HS-5 (cell line): ENCODE results near the gene ZDHHC20.
"Not testable (repeated sequence)": the region's sequence is repeated elsewhere in the genome, so short reads cannot be mapped to it uniquely, and the experiment has no call there.

Experiments
- DNase-seq: peaks from one replicate; pipeline ENCODE4 v3.0.0-alpha.2; 2012; ENCODE audit warnings: low read depth

Gene ZDHHC20

DNA sequence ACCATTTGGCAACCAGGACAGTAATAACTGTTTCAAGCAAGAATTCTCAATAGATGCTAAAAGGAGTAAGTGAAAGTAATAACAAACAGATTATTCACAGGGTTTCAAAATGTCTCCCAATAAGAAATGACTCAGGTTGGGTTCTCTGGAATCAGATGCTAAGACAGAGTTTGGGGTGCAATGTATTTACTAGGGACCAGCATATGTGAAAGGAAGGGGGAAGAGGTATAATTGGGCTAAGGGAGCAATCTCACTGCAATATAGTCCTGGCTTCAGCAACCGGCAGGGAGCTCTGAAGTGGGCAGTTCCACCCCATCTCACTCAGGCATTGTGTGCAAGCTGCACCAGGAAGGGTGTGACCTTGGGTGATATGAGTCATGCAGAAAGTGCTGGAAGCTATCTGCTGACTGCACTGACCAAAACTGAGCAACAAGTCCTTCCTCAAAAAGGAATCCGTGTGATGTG lies 23.4 kb downstream of the ZDHHC20 start:
- no peak for DNase-seq

DNA sequence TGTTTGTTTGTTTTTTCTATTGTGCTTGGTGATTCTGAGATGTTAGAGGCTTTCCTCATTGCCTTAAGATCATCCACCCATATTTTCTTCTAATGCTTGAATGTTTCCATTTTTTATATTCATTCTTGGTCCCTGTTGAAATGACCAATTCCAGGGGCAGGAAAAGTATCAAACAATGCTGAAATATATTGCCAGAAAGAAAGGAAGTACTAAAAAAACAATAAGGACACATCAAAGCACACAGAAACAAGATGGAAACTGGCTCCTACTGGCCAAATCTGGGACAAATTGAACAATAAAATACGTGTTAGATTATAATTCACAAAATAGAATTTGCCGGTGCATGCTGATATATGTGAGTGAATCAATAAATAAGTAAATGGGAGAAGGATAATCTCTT lies 23.9 kb downstream of the ZDHHC20 start:
- DNase-seq: no peak

DNA sequence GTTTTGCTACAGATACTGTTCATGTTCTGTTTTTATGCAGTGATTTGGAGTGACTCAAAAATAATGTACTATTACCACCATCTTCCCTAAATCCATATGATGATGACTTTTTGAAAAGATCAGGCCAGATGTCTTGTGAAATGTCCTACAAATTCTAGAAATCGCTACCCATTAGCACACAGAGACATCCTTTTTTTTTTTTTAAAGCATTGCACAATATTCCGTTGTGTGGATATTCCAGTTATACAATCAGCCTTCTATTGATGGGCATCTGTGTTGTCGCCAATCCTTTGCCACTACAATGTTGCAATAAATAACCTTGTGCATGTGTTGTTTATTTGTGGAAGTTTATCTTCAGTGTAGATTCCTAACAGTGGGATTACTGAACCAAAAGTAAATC lies 24.5 kb downstream of the ZDHHC20 start:
- no peak for DNase-seq

DNA sequence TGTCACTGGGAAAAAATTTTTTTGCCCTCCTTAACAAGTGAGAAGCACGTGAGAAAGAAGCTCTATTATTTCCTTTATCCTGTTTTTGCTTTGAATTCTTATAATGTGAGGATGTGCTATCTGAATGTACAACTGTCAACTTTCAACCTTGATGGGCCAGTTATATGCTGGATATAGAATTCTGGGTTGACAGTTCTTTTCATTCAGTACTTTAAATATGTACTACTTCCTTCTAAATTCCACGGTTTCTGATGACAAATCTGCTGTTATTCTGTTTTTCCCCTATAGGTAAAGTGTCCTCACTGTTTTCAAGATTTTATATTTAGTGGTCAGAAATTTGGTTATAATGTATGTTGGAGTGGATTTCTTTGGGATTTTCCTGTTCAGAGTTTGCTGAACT lies 29.9 kb downstream of the ZDHHC20 start:
- no peak for DNase-seq

DNA sequence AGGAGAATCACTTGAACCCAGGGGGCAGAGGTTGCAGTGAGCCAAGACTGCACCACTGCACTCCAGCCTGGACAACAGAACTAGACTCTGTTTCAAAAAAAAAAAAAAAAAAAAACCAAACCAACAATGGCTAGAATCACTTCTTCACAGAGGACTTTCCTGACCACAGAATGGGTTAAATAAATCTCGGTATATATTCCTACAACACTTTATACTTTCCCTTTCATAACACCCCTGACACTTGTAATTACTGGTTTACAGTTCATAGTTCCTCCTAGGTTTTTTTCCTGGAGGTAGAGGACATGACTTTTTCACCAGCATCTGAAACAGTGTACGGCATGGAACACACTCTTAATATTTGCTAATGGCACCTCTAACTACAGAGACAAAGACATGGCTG lies 31.4 kb downstream of the ZDHHC20 start:
- DNase-seq: no peak

DNA sequence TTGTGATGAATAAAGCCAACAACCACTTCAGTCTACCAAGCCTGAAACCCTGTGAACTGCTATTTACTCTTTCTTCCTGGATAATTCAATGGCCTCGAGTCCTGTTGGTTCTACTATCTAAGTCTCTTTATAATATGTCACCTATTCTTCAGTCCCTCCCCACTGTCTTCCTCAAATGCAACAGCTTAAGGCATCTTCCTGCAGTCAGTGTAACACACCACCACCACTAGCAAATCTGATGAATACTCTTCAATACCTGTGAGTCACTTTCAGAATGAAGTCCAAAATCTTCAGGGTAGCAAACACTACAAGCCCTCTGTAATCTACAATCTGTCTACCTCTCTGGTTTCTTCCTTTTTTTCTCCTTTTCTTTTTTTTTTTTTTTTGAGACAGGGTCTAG lies 32.9 kb downstream of the ZDHHC20 start:
- DNase-seq: no peak

DNA sequence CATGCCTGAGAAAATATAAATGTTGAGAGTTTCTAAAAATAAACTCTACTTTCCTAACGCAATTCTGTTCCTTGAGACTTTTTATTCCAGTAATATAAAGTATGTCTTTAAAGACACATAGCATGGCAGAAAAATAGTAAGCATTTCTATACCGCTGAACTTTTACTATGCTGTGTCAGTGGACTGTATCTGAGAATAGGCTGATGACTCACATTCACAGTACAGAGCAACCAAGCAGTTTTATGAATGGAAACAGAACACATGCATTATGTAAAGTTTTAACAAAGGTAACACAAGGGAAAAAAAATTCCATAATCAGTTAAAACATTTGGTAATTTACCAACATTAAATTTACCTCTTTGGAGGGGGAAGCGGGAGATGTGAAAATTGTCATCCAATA lies 38.4 kb downstream of the ZDHHC20 start:
- no peak for DNase-seq

DNA sequence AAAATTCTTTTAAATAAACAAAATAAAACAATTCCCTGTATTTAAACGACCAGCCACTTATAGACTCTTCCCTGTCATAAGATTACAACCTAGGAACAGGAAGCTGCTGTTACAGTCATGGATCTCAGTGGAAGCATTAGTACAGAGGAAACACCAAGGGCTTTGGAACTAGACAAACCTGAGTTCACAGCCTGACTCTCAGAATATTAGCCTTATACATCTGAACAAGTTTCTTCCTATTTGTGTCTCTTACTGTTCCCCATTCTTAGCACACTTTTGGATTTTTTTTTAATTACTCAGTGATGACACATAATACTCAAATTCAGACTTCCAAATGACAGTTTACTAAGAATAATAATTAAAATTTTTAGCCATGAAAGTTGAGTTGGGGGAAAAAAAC lies 46.1 kb downstream of the ZDHHC20 start:
- DNase-seq: no peak

DNA sequence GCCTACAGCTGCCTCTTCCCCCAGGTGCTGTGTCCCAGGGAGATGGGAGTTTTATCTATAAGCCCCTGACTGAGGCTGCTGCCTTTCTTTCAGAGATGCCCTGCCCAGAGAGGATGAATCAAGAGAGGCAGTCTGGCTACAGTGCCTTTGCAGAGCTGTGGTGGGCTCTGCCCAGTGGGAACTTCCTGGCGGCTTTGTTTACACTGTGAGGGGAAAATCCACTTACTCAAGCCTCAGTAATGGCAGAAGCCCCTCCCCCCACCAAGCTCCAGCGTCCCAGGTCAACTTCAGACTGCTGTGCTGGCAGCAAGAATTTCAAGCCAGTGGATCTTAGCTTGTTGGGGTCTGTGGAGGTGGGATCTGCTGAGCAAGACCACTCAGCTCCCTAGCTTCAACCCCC lies 48.6 kb downstream of the ZDHHC20 start:
- not testable (repeated sequence) for DNase-seq

DNA sequence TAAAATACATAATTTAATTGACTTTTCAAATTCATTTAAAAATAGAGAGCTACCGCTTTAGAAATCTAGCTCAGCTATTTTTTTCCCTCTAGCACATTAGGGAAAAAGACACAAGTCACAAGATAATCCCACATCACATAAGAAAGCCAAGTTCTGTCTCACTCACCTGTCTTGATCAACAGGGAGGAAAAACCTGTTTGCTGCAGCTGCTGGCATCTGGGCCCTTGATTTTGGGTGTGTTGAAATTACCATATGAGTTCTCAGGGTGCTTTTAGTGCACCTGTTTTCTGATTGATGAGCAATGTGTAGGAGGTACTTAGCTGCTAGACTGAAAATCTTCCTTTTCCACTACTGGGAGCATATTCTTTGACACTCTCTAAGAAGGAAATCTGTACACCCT lies 53.8 kb downstream of the ZDHHC20 start:
- no peak for DNase-seq

DNA sequence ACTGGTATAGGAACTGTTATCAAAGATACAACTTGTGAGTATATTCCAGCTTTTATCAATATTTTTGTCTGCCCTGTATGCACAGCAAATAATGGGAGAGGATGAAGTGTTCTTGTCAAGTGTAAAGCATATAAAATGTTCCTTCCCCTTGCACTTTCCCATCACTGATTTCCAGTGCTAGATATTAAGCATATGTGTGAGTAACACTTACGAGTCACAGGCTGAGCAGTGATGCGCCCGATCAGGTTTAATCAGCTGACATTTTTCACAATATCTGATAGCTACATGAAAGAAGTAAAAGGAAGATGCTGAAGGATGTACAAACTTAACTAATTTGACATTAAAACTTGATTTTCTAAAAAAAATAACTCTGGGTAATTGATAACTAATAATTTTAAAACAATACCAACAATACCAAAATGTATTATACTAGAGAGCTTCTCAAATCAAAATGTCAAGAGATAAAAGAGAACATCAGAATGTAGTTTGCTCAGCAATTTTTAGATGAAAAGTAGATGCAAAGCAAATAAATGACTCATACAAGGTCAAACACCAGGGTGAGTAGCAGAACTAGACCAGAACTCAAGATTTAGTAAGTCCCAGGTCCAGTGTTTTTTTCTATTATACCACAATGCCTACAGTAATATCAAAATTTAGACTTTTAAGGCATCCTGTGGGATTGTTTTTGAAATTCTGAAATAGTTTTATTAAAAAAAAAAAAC lies 56.4 kb downstream of the ZDHHC20 start:
- DNase-seq: peak; percentile 13

DNA sequence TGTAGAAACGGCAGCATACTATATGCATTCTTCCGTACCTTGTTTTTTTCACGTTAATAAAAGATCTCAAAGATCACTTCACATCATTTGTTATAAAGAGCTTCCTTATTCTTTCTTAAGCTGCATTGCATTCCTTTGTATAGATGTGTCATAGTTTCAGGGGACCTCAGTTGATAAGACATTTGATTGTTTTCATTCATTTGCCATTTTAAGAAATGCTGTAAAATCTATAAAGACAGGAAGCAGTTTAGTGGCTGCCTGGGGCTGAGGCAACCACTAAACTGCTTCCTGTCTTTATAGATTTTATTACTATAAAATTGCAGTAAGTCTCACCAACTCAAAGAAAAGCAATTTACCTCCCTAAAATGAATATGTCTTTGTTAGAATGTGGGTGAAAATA lies 59.4 kb downstream of the ZDHHC20 start:
- no peak for DNase-seq

DNA sequence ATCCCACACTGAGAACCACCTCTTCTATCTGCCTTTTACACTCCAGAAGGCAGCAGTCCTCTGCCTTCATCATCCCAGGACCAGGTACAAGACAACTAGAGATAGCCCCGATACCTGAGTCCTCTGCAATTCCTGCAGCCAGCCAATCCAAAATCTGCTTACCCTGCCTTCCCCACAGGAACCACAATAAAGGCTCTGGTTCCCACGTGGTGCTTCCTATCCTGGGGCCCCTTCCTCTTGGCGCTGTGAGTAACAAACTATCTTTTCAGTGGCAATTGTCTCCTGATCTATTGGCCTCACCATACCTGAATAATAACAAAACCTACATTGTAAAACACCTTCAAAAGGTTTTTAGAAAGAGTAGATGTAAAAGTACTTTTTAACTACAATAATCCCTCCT lies 63.1 kb downstream of the ZDHHC20 start:
- DNase-seq: no peak

DNA sequence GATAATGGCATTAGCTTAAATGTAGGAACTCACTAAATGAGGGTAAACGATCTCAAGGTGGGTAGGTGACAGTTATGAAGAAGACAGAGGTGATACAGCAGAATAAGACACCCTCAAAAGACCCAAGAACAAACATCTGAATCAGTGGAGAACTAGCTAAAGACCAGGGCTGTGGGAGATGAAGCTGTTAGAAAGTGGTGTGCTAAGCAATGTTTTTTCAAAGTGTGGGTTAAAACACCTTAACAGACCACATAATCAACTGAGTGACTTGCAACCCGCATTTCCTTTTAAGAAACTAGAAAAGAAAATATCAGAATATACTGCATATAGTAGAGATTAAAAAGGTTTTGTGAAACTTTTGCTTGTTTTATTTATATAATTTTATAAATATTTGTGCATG lies 70.0 kb downstream of the ZDHHC20 start:
- DNase-seq: no peak

DNA sequence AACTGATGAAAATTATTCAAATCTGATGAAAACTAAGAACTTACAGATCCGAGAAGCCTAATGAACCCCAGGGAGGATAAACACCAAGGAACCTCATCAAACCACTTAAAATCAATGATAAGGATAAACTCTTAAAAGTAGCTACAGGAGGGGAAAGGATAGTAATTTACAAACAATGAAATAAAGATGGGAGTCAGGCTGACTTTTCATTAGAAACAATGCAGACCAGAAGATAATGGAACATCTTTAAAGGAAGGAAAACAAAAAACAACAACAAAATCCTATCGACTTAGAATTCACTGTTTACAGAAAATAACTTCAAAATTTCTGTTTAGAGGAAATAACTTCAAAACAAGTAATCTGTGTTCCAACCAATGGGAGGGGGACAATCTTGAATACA lies 73.4 kb downstream of the ZDHHC20 start:
- DNase-seq: no peak

DNA sequence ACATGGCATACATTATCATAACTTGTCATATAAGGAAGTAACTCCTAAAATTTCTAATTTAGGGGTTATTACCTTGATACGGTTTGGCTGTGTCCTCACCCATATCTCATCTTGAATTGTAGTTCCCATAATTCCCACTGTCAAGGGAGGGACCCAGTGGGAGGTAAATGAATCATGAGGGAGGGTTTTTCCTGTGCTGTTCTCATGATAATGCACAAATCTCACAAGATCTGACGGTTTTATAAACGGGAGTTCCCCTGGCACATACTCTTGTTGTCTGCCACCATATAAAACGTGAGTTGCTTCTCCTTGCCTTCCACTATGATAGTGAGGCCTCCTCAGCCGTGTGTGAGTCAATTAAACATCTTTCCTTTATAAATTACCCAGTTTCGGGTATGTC lies 76.0 kb downstream of the ZDHHC20 start:
- no peak for DNase-seq

DNA sequence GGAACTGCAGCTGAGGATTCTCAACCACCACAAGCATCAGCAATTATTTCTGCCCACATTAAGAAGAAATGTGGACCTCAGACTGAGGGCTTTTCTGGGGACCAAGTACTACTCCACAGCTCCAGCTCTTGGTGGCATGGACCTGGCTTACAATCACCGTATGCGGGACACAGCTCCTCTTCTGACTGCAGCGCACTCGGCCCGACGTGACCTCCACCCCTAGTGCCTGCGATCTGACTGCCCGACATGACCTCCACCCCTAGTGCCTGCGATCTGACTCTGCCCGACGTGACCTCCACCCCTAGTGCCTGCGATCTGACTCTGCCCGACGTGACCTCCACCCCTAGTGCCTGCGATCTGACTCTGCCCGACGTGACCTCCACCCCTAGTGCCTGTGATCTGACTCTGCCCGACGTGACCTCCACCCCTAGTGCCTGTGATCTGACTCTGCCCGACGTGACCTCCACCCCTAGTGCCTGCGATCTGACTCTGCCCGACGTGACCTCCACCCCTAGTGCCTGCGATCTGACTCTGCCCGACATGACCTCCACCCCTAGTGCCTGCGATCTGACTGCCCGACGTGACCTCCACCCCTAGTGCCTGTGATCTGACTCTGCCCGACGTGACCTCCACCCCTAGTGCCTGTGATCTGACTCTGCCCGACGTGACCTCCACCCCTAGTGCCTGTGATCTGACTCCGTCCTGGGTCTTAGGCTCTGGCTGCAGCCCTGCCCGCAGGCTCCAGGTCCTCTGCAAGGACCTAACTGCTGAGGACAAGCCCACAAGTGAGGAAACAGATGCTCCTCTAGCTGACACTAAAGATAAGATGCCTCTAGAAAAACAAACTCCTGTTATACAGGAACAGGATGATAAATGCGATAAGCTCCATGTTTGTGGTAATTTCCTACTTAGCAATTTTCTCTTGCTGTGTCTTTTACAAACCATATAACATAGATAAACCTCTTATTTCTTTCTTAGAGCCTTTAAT lies 81.8 kb downstream of the ZDHHC20 start:
- not testable (repeated sequence) for DNase-seq

DNA sequence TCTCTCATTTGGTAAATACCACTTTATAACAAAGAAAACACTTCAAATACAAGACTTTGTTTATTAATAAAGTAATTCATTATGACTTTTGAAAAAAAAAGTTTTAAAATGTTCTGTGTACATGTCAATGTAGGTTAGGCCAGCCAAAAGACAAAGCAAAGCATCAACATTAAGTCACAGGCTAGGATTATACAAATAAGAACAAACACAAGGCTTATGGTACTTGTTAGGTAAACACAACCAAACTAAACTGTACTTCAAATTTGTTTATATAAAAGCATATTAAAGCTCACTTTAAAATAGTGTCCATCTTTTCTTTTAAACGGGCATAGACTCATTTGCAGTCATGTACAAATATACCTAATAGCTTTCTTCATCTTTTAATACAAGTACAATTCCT lies 86.6 kb downstream of the ZDHHC20 start:
- DNase-seq: no peak

DNA sequence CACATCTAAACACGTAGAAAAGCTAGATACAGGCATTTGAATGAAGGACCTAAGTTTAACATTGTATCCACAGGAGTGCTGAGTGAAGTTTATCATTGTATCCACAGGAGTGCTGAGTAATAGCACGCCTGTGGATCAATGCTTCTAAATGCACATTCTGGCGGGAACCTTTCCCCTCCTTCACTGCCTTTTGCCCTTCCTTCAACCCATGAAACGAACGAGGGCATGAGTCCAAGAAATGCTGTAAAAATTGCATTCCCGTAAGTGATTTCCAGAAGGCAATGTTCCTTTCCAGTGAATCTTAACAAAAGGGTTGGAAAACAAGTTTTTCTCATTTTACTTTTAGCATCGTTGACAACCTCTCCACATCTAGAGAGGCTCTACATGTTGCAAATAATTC lies 88.1 kb downstream of the ZDHHC20 start:
- no peak for DNase-seq

DNA sequence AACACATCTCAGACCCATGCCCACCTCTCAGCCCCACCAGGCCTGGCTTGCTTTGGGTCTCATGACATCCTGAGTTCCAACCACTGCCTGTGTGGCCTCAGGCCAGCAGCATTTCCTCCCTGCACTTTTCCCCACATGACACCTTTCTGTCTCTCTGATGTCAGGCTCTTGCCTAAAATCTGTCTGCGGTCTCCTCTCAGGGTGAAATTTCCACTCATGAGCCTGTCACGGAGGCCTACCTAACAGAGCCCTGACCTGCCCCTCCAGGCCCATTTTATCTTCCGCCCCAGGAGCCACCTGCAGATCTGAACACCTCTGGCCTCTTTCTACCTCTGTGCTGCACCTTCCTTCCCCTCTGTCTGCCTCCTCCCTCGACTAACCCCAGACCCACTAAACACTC lies 93.5 kb downstream of the ZDHHC20 start:
- no peak for DNase-seq

DNA sequence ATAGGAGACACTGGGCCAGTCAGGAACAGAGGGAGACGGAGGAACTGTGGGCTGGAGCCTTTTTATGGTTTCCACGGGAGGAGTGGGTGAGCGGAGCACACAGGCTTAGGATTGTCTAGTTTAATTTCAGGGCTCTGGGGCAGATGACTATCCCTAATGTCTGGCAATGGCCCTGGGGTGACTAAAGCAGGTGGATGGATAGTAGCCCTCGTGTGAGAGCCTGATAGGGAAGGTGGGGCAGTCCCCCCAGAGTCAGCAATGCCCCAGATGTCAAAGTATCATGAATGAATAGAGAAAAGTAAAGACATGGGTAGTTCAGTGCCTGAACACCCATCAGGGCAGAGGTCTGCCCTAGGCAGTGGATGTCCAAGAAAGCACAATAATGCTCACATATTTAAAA lies 94.2 kb downstream of the ZDHHC20 start:
- no peak for DNase-seq

DNA sequence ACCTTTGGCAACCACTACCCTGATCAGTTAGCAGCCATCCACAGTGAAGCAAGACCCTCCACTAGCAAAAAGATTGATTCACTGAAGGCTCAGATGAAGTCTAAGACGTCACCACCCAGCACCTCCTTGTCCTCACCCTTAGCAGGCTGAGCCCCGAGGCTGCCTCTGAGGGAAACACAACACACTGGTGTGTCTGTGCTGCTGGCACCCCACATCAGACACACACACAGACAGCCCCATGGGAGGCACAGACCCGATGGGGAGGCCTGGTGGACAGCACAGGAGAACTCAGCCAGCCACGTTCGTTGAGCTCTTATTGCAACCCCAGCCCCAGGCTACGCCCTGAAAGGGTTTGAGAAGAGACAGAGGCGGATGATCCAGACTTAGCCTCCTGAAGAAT lies 94.7 kb downstream of the ZDHHC20 start:
- DNase-seq: no peak

DNA sequence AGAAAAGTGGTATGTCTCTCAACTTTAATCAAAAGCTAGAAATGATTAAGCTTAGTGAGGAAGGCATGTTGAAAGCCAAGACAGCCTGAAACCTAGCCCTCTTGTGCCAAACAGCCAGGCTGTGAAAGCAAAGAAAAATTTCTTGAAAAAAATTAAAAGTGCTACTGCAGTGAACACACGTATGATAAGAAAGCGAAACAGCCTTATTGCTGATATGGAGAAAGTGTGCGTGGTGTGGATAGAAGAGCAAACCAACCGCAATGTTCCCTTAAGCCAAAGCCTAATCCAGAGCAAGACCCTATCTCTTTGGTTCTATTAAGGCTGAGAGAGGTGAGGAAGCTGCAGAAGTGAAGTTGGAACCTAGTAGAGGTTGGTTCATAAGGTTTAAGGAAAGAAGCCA lies 96.4 kb downstream of the ZDHHC20 start:
- DNase-seq: no peak
